ENCODE data around the gene TTC16. TPM values are rescaled to one million over a fixed set of nuclear protein-coding genes. Genes with fewer than 3 reads are reported as not detected.
A peak's percentile ranks its signal among the peaks of the same experiment; 100 is the strongest.

TTC16 gene
- total RNA-seq, 3 donors from 2014 or later: 0.31 TPM; not detected in 2

DNA sequence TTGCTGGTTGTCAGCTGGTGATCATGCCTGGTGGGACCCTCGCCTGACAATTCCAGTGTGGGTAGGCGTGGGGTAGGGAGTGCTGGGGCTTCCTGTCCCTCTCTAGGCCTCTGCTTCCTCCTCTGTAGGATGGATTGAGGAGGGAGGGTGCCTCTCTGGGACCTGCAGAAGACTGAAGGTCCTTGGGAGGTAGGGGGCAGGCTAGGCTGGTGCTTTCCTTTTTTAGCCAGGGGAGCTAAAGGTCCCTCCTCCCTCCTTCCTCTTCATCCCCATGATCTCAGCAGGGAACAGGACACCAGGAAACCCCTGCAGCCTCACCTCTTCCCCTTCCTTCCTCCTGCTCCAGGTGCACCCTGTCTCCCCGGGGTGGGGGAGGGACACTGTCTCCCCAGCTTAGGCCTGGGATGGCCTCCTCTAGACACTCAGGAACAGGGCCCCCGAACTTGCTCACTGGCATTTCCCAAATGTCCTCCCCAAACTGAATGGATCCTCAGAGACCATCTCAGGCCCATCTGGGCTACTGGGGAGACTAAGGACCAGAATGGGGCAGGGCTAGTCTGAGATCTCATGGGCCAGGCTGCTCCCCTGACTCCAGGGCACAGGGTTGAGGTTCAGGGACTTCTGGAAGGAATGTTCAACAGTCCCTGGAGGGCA, 54.2 kb downstream of the TTC16 start:
- peak in 1 of 3 donors; percentile 55 for DNase-seq
- TF ChIP-seq, protein P1, sequence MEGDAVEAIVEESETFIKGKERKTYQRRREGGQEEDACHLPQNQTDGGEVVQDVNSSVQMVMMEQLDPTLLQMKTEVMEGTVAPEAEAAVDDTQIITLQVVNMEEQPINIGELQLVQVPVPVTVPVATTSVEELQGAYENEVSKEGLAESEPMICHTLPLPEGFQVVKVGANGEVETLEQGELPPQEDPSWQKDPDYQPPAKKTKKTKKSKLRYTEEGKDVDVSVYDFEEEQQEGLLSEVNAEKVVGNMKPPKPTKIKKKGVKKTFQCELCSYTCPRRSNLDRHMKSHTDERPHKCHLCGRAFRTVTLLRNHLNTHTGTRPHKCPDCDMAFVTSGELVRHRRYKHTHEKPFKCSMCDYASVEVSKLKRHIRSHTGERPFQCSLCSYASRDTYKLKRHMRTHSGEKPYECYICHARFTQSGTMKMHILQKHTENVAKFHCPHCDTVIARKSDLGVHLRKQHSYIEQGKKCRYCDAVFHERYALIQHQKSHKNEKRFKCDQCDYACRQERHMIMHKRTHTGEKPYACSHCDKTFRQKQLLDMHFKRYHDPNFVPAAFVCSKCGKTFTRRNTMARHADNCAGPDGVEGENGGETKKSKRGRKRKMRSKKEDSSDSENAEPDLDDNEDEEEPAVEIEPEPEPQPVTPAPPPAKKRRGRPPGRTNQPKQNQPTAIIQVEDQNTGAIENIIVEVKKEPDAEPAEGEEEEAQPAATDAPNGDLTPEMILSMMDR (IDR thresholded peaks at IDR 0.05): no peak
- H3K4me1 ChIP-seq (ENCODE audit: low read depth): peaks cover 14% of the 10 kb centered on the region
- intact Hi-C loops (cut with DNase I, micrococcal nuclease): no loop called here
- no peaks in the 10 kb centered on the region for H3K9me3 ChIP-seq
- no peaks in the 10 kb centered on the region for H3K36me3 ChIP-seq (ENCODE audit: low read depth)
- H3K4me3 ChIP-seq: no peak overlapping the region
- no peak for ATAC-seq

DNA sequence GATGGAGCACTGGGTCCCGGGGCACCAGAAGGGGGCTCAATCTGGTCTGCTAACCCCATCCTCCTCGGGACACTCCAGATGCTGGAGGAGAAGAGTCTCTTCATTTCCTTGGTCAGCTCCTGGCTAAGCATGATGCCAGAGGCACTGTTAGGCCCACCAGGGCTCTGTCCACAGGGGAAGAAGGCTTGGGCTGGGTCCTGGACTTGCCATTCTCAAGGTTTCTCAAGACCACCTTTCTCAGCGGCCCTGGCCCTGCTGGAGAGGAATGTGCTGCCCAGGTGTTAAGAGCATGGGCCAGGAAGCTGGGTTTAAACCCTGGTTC, 54.7 kb downstream of the TTC16 start:
- TF ChIP-seq, protein P1 (IDR thresholded peaks at IDR 0.05): no peak
- no peak for ATAC-seq
- Histone ChIP-seq H3K36me3 (ENCODE audit: low read depth) (no peaks in the 10 kb centered on the region), H3K9me3 (no peaks in the 10 kb centered on the region), H3K4me1 (ENCODE audit: low read depth) (peaks cover 14% of the 10 kb centered on the region), H3K4me3 (no peak overlapping the region)
- peak in 1 of 3 donors; percentile 55 for DNase-seq
- intact Hi-C loops (cut with DNase I, micrococcal nuclease): no loop called here

DNA sequence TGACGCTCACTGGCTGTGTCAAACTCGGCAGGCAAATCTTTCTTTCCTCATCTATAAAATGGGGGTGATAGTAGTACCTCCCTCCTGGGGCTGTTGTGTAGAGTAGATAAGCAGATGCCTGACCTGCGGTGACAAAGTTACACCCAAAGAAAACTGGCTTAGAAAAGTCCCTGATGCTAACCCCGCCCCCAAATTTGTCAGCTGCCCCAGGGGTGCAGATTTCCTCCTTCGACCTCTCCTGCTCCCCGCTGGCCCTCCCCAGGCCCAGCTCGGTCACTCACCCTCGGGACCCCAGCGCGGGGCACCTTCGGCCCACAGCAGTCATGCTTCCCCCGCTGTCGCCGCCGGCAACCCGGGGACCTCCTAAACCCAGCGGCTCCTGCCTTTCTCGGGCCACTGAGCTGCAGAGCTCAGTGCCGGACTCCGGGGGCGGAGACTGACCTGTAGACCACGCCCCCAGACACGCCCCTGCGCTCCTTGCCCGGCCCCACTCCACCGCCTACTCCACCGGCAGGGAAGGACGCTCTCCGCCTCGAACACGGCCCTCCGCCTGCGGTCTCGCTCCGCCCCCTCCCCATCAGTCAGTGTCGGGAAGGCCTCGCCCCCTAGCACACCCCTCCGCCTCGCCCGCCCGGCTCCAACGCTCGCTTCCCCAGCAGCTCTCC, 55.2 kb downstream of the TTC16 start:
- intact Hi-C loops (cut with DNase I, micrococcal nuclease): no loop called here
- Histone ChIP-seq H3K4me1 (ENCODE audit: low read depth) (peaks cover 14% of the 10 kb centered on the region), H3K9me3 (no peaks in the 10 kb centered on the region), H3K4me3 (peak overlapping the region; percentile 6), H3K36me3 (ENCODE audit: low read depth) (no peaks in the 10 kb centered on the region)
- ATAC-seq (peak; percentile 98), DNase-seq (peak; percentile 98 to 100 (median 99))
- TF ChIP-seq, protein P1 (IDR thresholded peaks at IDR 0.05): no peak

DNA sequence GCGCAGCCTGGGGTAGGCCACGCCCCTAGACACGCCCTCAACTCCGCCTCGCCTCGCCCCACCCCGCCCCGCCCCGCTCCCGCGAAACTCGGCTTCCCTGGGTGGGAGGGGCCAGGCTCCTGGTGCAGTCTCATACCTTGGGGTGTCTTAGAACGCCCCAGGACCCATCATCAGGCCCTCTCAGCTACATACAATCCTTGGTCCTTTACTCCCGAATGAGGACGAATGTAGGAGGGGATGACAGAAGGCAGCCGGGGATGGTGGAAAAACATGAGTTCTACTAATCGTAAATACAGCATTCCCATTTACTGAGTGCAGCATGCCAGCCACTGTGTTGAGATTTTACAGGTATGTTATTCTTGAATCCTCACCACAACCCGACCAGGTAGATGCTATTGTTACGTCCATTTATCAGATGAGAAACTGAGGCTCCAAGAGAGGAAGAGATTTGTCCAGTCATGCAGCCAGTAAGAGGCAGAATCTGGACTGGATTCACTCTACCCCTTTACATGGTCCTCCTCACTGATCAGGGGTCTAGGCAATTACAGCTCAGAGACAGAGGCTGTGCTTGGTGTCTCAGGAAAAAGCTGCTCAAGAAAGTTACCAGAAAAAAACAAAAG, 55.8 kb downstream of the TTC16 start:
- Histone ChIP-seq H3K4me3 (peak overlapping the region; percentile 6), H3K4me1 (ENCODE audit: low read depth) (peaks cover 14% of the 10 kb centered on the region), H3K36me3 (ENCODE audit: low read depth) (no peaks in the 10 kb centered on the region), H3K9me3 (no peaks in the 10 kb centered on the region)
- no peak for DNase-seq
- intact Hi-C loops (cut with DNase I, micrococcal nuclease): no loop called here
- TF ChIP-seq, protein P1 (IDR thresholded peaks at IDR 0.05): no peak
- ATAC-seq: no peak

DNA sequence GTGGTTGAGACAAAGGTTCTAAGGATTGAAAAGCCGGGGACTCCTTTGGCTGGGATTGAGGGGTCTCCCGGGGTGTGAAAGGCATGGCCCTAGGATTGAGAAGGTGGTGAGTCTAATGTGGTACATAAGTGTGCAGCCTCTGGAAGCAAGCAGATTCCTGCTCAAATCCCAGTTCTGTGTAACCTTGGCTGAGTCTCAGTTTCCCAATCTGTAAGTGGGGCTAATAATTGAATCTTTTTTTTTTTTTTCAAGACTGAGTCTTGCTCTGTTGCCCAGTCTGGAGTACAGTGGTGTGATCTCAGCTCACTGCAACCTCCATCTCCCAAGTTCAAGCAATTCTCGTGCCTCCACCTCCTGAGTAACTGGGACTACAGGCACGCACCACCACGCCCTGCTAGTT, 56.7 kb downstream of the TTC16 start:
- intact Hi-C loops (cut with DNase I, micrococcal nuclease): no loop called here
- ATAC-seq (no peak), DNase-seq (no peak)
- Histone ChIP-seq H3K4me3 (no peak overlapping the region), H3K36me3 (ENCODE audit: low read depth) (no peaks in the 10 kb centered on the region), H3K4me1 (ENCODE audit: low read depth) (peaks cover 14% of the 10 kb centered on the region), H3K9me3 (no peaks in the 10 kb centered on the region)
- TF ChIP-seq, protein P1 (IDR thresholded peaks at IDR 0.05): no peak

All from mucosa of descending colon (tissue), 3 donors.